T-helper 1 cell treated with Interleukin-12 subunit alpha and Interleukin-12 subunit beta and Interleukin-4 antibody, amounts not matched to agents 30 ng/mL and 1 ng/mL, for 36 hours (primary cell): ENCODE measurements around the gene TANC1. TPM values are rescaled to one million over a fixed set of nuclear protein-coding genes. Genes with fewer than 3 reads are reported as not detected.
"Not testable (repeated sequence)": the region's sequence is repeated elsewhere in the genome, so short reads cannot be mapped to it uniquely, and the experiment has no call there.

Source experiments
- intact Hi-C: fragments of 100-400 bp; cut with micrococcal nuclease; formaldehyde crosslinking; loops from one replicate; pipeline ENCODE4 v1.15.1; 2024
- total RNA-seq: library from RNA; stranded (reverse); gene quantifications from 2 replicates; pipeline ENCODE4 v1.2.3, GENCODE V29; 2022

The TANC1 gene
- total RNA-seq, 1 donor from 2014 or later, result 0.64 TPM

DNA sequence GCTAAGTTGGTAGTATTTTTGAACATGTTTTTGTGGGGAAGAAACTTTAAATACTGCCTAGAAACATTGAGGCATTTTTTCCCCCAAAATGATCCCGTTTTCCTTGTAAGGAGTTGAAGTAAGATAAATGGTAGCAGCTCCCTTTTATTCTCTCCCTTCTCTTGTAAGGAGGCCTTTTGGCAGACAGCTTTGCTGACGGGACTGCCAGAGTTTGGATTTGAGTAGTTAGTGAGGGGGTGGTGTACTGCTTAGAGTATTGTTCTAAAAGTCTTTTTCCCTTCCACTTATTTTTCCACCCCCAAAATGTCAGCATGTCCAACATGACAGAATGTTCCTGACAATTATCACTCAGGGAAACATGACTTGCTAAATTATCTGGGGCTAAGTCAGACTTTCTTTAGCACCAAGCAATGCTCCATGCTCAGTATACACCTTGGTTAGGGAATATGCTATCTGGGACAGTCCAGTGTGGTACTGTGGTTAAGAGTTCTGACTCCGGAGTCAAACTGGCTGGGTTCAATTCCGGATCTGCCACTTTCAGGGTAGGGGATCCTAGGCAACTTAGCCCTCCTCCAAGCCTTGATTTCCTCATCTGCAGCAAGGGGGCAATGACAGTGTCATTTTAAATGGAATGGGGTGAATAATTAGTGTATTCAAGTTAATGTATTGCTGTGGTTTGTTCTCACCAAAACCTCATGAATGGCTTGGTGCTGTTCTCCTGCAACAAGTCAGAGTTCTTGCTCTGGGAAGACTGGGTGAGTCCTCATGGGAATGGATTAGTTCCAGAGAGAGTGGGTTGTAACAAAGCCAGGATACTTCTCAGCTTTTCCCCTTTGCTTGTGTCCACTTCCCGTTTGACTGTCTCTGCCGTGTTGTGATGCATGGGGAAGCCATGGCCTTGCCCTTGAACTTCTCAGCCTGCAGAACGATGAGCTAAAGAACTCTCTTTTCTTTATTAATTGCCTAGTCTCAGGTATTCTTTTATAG is 116.2 kb downstream of the TANC1 start:
- intact Hi-C loops, result no loop called here

DNA sequence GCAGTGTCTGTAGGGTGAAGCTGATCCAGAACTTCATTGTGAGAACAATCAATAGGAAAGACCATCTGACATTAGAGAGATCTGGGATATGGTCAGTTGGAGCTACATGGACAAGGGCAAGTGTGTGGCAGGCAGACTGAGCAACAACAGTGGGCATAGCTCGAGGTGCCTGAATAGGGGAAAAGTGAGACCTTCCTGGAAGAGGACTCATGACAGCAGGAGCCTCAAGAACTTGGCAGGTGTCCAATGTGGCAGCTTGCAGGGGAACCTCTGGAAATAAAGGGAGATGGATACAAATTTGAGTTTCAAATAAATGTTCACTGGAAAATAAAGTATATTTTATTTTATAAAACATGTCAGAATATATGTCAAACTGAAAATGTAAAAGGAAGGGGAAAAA is 117.9 kb downstream of the TANC1 start:
- intact Hi-C loops, result no loop called here

DNA sequence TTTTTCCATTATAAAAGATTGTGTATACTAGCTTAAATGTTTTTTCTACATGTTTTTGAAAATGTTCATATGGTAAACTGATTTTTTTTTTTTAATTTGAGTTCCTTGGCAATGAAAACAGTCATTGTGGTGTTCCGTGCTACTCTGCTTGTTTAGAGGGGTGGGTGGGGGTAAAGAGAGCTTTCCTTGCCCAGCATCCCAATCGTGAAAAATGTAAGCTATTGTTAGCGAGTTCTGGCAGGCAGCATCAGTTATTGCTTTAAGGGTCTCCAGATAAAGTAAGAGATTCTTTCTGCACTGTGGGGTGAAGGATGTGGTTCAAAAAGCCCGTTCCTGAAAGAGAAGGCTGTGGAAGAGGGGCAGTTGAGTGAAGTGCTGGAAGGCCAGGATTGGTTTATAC is 118.4 kb downstream of the TANC1 start:
- intact Hi-C loops, result no loop called here

DNA sequence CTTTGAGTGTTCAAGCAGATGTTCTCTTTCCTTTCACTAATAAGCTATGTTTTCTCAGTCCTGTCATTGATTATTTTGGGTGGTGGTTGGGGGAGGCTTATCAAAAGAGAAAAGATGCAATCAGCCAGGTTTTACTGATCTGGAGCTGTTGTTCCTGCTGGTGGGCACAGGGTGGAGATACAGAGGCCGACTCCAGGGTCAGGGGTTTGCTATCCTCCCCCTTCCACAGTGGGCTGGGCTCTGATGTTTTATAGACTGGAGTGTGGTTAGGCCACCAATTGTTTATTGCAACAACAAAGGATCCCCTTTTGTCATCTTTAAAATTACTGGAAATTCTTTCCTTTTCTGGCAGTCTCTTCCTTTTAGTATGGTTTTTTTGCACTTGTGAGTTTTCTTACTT is 120.5 kb downstream of the TANC1 start:
- intact Hi-C loops, result no loop called here

DNA sequence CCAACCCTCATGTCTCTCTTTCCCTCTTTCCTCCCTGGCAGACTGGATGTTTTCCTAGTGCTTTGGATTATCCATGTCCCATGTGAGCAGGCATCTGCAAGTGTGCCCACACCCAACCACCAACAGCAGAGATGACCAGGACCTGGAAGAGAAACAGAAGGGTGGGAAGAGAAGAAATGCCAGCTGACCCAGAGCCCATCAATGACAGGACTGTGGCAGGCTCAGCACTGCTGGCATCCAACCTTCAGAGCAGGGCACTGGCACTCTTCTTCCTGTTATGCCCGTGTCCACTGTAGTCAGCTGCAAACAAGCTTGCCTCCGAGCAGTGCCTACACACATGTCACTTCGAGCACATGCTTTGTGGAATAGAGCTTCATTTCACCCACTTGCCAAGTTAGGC is 121.1 kb downstream of the TANC1 start:
- intact Hi-C loops, result no loop called here

DNA sequence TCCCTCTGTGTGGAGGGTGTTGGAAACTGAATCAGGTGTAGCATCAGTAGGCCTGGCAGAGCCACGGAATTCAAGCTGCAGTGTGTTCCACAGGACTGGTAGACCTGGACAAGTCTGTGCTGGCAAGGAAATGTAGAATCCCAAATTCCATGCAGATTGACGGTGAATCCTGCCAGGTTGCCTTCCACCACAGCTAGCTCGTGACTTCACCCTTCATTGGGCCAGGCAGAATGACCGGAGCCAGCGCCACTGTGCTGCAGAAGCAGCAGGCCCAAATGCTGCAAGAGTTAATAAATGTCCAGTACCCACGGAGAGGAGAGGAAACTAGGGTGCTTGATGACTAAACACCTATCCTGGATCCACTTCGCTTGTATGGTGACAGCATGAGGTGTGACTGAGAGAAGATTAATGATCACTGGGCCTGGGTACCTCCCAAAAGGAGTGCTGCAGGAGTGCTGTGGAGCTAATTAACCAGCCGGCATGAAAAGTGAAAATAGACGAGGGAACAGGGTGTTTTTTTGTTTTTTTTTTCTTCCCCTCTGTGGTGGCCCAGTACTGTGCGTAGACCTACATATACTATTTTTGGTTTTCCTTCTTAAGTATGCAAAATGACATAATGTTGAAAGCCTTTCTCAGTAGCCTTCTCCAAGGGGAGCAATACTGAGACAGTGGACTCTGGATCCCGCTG is 122.2 kb downstream of the TANC1 start:
- intact Hi-C loops, result no loop called here

DNA sequence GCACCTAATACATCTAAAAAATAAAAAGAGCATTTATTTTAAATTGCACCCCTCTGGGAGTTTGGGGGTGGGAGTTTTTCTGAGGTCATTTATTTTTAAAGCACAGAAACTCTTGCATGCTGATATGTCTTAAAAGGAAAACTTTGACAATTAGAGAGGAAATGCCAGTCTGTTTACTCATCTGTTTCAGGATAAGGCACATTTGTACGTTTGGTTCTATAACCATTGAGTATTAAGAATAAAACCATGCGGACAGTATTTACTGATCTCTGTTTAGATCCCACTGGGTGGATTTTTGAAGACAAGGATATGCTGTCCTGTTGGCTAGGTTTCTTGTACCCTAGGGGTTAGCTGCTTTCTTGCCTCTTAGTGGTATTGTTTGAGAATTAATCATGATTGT is 122.9 kb downstream of the TANC1 start:
- intact Hi-C loops, result no loop called here

DNA sequence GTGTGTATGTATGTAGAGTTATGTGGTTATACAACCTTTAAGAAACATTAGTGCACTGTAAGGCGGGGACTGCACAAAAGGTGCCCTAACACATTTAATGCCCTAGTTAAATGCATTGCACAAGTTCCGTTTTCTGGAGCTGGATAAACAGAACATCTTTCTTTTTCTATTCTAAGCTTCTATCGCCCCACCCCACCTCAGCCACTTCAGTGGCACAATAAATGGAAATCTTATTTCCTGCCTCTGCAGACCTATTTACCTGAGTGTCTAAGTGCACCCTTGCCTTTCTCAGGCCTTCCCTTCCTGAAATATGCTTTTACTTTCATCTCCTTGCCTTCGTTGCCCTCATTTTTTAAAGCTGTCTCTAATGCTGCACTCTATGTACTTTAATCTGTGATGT is 123.5 kb downstream of the TANC1 start:
- intact Hi-C loops, result no loop called here

DNA sequence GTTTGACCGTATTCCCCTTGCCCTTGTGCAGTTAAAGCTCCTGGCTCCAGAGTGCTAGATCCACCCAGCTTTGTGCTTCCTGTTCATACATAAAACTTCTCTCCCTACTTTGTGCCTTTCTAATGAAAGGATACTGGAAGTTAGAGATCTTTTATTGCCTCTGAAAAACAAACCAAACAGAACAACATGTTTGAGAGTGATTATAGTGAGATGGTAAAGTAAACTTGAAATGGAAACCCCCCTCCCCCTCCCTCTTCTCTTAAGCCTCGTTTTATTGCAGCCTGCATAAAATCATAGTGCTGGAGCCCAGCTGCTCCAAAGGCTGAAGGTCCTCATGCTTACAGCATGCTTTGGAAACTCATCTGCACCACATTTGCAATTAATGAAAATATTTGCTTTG is 125.1 kb downstream of the TANC1 start:
- intact Hi-C loops, result no loop called here

DNA sequence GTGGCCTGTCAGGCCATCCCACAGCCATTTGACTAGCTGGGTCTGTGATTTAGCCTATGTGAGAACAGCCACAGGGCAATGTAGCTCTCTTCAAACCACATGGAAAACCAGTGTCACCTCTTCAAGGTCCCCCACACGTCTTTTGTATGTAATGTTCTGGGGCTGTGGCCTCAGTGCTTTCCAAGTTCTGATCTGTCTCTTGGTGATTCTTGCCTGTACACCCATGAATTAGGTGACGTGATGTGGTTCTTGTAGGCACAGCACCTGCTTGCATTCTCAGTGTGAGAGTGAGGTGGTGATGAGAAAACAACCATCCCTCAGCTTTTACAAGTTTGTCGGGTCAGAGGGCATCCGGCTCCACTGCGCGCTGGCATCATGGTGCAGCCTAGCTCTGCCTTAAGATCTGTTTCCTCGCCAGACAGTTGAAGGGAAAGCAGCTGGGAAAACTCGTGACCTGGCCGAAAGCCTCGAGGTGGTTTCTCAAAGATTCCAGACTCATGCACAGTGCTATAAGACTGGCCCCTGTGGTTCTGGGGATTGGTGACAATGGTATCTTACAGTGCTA is 125.8 kb downstream of the TANC1 start:
- intact Hi-C loops, result no loop called here

DNA sequence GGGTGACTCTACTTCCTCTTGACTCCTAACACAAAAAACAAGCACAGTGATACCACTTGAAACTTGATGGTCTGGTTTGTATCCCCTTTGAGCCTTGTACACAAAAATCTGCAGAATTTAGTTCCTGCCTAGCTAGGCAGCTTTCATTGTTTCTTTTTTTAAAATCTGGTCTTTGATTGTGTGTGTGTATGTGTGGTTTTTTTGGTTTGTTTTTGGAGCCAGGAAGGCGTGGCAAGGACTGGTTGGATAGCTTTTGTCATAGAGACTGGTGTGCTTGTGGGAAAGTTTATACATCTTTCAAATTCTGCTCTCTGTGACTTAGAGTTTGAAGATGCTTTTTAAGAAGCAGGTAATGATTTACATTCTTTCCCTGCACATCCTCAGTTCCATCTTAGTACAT is 127.4 kb downstream of the TANC1 start:
- intact Hi-C loops, result no loop called here

DNA sequence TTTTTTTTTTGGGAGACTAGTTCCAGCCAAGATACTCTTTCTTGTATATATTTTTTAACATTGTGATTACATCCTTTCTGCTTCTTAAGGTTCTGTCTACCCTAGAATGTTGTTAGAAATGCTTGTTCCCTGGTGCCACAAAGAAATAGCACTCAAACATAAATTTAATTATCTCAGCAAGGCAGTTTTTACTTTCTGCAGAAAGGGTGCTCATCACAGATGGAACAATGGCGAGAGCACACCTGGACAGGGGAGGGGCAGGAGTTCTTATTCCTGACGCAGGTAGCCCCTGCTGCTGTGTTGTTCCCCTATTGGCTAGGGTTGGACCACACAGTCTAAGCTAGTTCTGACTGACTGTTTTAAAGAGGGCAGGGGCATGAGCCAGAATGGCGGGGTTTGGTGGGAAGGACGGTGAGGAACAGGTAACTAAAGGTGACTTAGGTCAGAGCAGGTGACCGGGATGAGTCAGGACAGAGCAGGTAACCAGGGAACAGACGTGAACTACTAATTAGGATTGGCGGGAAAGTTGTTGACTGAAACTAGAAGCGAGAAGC is 127.9 kb downstream of the TANC1 start:
- intact Hi-C loops, result not testable (repeated sequence)

DNA sequence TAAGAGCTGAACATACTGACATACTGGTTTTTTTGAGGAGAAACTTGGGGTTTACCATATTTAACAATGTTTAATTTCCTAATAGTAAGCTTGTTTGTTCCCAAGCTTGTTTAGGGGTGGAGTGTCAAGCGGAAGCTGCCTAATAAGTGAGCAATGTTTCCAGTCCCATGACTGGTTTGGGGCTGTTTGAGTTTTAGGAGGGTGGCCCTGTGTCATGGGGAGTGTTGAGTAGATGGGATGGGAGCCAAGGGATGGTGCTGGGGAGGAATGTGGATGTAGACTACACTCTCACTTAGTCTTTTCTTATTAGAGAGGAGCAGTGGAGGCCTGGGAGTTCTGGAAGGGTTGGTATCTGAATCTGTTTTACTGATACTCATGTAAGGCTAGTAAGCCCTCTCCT is 128.5 kb downstream of the TANC1 start:
- intact Hi-C loops, result no loop called here

DNA sequence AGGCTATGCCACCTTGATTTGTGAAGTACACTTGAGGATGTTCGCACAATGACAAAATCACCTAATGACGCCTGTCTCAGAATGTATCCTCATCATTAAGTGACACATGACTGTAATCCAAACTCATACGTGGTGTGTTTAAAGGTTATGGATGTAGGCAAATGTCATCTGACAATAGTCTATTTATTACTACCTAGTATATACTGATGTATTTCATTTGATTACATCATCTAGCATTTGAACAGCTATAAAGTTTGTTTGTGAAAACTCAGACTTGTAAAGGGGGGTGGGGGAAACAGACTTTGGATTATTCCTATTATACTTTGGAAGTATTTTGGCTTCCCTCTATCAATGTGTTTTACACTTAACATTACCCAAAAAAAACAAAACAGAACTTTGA is 129.9 kb downstream of the TANC1 start:
- intact Hi-C loops, result no loop called here

DNA sequence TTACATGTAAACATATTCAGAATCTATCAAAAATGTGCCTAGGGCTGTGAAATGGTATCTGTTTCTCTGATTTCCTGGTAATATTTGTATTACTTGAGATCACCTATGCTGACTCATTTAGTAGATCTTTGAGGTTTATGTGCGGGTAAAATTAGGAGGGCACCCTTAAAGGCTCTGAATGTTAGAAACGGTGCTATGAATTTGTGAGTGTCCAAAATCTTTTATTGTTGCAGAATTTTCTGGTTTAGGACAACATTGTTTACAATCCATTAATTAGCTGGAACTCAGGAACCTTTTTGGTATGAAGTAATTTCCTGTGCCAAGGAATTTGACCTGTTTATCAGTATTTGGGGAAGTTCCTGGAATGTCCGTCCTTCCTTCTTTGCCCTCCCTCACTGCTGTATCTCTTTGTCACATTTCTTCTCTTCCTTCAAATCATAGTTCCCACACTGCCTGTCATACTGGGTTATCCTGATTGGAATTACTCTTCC is 130.5 kb downstream of the TANC1 start:
- intact Hi-C loops, result no loop called here

DNA sequence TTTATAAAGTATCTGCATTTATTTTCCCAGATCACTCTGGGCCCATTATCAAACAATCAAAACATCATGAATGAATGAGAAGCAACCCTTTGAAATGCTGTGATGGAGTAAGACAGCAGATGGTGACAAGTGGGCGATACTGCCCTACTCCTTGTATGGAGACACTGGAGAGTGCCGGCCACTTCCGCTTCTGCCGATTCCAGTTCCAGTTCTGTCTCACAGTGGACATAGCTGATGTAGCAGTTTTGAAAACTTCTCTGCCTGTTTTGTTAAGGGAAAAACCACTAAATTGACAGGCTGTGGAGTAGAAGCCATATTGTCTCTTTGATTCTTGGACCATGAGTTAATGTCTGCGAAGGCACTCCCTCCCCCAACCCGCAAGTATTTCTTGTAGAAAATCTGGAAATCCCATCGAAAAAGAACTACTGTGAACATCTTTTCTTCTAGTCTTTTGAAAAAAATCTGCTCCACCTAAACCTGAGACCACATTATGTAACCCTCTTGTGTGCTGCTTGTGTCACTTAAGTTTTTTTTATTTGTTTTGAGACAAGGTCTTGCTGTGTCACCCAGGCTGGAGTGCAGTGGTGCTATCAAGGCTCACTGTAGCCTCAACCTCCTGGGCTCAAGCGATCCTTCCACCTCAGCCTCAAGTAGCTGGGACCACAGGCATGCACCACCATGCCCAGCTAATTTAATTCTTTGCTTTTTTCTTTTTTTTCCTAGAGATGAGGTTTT is 133.5 kb downstream of the TANC1 start:
- intact Hi-C loops, result no loop called here

DNA sequence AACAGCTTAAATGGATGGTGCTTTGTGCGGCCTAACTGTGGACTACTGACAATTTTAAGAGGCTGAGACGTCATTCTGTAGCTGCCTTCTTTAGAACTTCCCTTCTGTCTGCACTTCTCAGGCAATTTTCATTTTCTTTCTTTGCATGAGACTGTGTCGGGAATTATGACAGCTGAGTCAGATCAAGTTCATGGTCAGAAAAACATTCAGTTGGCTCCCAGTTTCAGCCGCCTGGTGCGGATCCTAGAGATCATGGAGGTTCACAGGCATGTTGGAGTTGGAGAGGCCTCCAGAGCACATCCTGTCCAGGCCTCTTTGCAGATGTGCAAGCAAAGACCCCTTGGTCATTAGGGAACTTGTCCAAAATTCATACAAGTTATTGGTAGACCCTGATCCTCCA is 135.0 kb downstream of the TANC1 start:
- intact Hi-C loops, result no loop called here

DNA sequence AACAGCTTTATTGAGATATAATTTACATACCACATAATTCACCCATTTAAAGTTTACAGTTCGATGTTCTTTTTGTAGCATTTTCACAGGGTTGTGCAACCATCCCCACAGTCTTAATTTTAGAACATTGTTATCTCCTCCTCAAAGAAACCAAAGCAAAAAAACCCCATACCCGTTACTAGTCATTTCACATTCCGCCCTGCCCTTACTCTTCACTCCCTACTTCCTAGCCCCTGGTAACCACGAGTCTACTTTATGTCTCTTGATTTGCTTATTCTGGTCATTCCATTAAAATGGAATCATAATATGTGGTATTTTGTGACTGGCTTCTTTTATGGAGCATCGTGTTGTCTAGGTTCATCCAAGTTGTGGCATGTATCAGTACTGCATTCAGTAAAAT is 137.7 kb downstream of the TANC1 start:
- intact Hi-C loops, result no loop called here

DNA sequence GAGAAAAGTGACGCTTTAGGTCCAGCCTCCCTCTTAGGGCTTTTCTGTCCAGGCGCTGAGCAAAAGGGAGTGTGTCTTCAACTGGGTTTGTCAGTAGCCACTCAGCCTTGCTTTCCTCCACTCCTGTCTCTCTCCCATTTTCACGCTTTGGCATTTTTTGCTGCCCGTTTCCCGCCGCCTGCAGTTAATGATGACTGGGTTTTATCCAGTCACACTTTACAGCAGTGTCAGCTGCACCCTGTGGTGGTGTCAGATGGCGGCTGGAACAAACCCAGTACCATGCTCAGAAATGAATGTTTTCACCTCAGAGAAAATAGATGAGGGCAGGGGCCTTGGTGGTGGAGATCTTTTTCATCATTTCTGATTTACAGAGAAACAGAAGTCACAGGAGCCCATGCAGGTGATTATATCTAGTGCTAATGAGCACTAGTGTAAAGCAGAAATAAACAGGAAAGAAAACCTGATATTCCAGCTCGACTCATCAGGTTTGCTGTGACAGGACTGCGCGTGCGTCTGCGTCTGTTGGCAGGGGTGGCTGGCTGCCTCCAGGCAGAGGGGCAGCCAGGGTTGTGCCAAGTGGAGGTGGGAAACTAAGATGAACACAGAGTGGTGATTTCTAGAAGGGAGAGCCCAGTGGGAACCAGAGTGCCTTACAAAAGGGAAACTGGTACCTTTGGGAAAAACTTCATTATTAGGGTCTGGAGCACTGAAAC is 139.9 kb downstream of the TANC1 start:
- intact Hi-C loops, result no loop called here

DNA sequence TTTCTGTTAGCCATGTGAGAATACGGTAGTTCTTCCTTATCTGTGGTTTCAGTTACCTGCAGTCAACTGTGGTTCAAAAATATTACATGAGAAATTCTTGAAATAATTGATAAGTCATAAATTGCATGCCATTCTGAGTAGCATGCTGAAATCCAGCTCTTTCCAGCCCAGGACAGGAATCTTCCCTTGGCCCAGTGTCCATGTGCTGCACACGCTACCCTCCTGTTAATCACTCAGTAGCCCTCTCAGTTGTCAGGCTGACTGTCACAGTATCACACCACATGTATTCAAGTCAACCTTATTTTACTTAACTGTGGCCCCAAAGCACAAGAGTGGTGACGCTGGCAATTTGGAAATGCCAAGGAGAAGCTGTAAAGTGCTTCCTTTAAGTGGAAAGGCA is 141.1 kb downstream of the TANC1 start:
- intact Hi-C loops, result no loop called here

DNA sequence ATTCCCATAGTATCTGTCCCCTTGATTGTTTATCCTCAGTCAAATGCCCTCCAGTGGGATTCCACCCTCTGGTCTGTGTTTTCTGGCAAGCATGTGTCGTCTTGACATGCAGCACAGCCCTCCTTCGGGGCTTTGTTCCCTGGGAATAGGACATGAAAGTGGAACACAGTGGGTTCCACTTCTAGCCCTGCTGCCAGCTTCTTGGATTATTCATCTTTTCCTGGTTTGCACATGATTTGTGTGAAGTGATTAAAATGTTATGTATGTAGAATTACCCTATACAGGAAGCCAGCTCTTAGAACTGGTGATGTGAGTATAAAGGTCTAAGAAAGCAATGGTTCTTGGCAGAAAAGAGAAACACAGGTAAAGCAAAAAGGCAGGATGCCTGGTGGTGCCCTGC is 142.3 kb downstream of the TANC1 start:
- intact Hi-C loops, result no loop called here
